ENCODE data around the gene RHEB.

GRCh38 chr7:151529842-151530241 is 10.1 kb upstream of the RHEB start:
- no peak for TF ChIP-seq CTCF (IDR thresholded peaks at IDR 0.05; ENCODE audit: borderline replicate concordance, extremely low read depth, low read length, poor library complexity, severe bottlenecking)
- no peak for TF ChIP-seq EZH2 (IDR thresholded peaks at IDR 0.05; ENCODE audit: borderline replicate concordance, low read depth, low read length, severe bottlenecking)
